Activated CD8-positive, alpha-beta memory T cell treated with anti-CD3 and anti-CD28 coated beads for 24 hours (primary cell): Measurements from ENCODE around the gene CREB5.
"Not testable (repeated sequence)": the region's sequence is repeated elsewhere in the genome, so short reads cannot be mapped to it uniquely, and the experiment has no call there.

ENCODE experiments used
- DNase-seq: peaks from one replicate; pipeline ENCODE4 v3.0.0-alpha.2; 2020

Gene CREB5

GRCh38 chr7:28411876-28412662, at the start of gene CREB5:
Gene CREB5 (plus strand): TSS chr7:28412518. CDS start chr7:28412915, 397 bp downstream.
- DNase-seq, result no peak

DNA sequence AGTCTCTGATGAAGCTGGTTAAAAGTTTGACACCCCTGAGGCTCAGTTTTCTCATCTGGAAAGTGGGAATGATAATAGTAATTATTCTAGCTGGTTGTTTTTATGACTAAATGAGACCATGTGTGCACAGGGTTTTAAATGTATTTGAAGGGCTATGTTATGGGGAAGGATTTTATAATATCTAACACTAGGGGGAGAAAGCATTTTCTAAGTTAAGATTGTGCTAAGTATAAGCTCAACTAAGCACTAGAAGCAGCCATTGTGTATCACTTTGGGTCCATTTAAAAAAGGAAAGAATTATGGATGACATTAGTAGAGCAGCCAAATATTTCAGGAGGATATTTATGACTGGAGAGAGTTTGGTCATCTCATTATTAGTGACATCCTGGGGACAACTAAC, 49.5 kb upstream of the CREB5 start:
- no peak for DNase-seq

- no peak for DNase-seq
Measured at GRCh38 chr7:28364082-28364481, 48.2 kb upstream of the CREB5 start.

GRCh38 chr7:28369523-28369922, 42.8 kb upstream of the CREB5 start:
- no peak for DNase-seq

- no peak for DNase-seq
Measured at GRCh38 chr7:28371846-28372245, 40.5 kb upstream of the CREB5 start.

GRCh38 chr7:28373990-28374389, 38.3 kb upstream of the CREB5 start:
- DNase-seq, result no peak

GRCh38 chr7:28375729-28376128, 36.6 kb upstream of the CREB5 start:
- DNase-seq, result no peak

GRCh38 chr7:28376634-28377033, 35.7 kb upstream of the CREB5 start:
- DNase-seq, result no peak

DNA sequence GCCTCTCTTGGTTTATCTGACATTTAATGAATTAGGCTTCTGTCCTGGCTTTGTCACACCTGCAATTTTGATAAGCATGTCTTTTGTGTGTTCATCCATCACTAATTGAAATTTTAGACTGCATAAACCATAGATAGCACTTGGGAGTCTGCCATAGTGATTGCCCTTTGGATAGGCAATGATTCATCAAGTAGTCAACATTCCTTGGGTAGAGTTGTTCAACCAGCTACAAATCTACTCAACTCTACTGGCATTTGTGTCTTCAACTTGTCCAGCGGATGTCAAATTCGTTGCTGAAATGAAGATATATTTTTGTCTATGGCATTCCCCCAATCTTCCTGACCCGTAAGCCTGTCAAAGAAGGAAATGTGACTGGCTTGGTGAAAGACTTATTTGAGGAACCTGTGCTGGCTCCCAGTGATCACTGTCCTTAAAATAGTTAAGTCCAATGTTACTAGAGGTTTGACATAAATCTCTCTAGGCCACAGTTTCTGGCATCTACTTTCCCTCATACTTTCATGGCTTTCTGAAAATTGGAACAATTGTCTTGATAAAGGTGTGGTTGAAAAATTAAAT, 33.7 kb upstream of the CREB5 start:
- DNase-seq, result no peak

DNA sequence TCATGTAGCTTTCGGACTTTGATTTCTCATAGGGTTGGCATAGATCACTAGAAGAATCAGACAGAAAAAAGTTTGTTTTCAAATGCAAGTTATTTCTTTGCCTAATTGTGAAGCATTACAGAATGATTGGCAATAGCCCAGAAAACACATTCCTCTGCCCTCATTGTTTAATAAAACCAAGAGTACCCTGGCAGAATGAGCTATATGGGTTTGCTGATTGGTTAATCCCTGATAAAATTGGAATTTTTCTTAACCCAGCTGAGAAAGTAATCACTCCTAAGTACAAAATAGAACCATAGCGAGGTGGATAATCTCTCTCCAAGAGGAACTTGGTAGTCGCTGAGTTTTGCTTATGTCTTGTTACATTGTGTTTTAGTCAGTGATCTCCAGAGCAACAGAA, 30.9 kb upstream of the CREB5 start:
- DNase-seq, result no peak

GRCh38 chr7:28382144-28382543, 30.2 kb upstream of the CREB5 start:
- DNase-seq, result no peak

DNA sequence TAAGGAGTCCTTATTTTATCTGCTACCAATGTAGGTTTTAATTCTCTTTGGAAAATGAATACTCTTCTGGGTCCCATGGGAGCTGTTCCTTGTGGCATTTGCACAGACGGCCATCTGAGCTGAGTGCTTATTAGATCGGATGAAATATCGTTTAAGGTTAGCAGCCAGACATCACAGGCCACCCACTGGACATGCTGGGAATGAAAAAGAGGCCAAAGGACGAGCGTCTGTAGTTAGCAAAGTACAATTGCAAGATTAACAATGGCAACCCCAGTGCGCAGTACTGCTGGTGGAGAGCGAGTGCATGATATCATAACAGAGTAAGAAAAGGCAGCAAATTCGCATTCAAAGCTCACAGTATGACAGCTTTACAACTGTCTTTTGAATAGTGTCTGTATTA, 28.3 kb upstream of the CREB5 start:
- no peak for DNase-seq

DNA sequence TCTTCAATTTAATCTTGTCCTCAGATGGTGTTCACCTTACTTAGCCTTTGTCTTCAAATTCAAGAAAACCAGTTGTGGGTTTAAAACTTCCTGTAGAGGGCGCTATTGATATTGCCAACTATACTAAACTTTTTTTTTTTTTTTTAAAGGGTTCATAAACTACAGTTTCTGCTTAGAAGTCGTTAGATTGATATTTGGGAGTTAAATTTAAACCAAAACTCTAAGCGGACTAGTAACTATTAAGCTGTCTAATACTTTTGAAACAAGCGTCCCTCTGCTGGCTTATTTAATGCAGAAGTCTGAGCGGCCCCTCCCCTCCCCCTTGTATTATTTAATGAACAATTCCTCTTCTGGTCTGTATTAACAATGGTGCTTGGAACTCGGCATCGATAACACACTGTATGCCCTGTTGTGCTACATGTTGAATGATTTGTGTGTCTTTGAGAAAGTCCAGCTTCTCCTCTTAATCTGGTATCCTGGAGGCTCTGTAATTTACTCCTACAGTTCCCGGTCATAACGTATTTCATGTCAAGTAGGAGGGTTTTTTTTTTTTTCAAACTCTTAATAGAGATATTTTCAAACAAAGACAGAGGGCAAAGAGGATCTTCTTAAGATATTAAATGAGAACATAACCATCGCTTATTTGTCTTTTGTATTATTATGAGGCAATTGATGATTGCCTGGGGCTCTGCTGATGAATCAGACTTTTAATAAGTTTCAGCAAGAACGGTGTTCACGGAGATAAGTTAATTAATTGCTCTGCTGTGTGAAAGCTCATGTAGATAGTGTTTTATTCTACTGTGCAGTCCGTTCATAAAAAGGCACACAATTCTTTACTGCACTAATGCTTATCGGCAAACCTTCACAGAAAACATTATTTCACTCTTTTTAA, 22.6 kb upstream of the CREB5 start:
- no peak for DNase-seq

DNA sequence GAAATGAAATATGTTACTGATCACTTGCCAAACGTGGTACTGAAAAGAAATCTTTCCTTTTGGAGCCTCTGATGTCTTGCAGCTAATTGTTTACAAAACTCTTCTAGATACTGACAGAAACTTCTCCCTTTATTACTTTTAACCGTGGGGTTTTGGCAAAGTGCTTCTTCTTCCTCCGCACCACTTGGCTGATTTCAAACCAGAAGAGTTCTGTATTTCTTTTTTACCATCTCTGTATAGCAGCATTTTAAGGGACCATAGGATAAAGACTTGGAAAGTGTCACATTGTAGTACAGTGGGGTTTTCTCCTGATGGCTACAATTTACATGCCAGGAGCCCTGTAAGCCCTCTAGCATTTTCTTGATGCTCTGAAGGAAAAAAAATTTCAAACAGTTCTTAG, 21.9 kb upstream of the CREB5 start:
- no peak for DNase-seq

- DNase-seq, result no peak
Measured at GRCh38 chr7:28392289-28392688, 20.0 kb upstream of the CREB5 start.

DNA sequence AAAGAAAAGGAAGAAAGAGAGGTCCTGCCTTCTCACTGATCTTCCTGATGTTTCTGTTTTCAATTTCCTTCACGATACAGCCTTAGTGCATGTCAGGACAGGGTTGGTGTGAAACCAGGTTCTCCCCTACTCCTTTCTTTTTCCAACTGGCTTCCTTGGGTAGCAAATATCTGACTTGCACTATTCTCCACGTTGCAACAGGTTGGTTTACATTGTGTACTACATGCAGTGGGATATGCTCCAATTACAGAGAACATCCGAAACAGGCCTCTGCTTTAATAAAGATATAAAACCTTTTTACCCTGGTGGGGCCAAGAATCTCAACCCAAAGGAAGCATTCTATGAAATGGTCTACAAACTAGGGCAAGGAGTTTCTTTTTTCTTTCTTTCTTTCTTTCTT, 16.9 kb upstream of the CREB5 start:
- DNase-seq, result no peak

DNA sequence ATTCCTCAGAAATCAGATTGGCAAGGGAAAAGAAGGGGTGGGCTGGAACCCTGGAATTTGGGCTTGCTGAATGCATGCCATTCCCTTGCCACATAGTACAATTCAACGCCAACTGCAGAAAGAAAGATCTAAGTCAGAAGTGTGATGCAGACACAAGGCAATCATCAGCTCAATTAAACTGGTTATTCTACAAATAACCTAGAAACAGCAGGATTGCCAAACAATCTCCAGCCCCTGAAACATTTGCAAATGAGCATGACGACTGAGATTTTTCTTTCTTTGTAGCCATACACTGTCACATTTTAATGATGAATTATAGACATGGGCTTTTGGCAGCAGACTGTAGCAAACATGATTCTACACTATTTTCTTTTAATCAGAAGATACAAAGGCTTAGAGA, 16.5 kb upstream of the CREB5 start:
- DNase-seq, result no peak

DNA sequence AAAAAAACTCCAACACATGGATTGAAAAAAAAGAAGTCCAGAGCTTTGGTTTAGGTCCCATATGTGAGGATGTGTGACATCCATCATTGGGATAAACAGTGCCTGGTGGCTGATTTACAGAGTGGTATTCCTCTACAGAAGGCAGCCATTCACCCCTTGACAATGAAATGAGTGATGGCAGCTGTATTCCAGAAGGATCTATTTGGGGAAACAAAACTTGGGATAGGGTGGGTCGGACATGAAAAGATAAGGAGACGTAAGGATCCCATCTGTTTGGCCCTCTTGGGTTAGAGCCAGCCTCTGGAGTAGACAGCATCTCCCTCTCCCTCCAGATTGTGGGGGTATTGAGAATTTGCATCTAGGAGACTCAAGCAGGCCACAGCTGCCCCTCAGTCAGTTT, 15.2 kb upstream of the CREB5 start:
- DNase-seq, result no peak

GRCh38 chr7:28400838-28401360, 11.4 kb upstream of the CREB5 start:
- no peak for DNase-seq

GRCh38 chr7:28401567-28401966, 10.8 kb upstream of the CREB5 start:
- not testable (repeated sequence) for DNase-seq

- DNase-seq, result no peak
Measured at GRCh38 chr7:28405662-28406061, 6.7 kb upstream of the CREB5 start.

DNA sequence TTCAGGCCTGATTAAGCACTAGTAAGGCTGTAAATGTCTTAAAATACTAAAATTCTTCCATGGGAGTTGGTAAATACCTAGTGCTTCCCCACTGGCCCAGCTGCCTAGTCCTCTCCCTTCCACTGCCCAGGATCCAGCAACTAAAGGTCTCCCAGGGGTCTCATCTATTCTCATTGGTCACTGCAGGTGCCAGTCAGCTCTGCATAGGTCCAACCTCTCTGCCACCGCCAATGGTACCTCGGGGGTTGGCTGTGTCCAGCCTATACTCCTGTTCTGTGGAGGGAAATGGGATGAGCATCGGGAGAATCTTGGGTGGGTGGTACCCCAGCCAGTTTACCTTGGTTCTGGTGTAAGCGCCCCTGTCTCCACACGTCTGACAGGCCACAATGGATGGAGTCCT, 6.1 kb upstream of the CREB5 start:
- no peak for DNase-seq

DNA sequence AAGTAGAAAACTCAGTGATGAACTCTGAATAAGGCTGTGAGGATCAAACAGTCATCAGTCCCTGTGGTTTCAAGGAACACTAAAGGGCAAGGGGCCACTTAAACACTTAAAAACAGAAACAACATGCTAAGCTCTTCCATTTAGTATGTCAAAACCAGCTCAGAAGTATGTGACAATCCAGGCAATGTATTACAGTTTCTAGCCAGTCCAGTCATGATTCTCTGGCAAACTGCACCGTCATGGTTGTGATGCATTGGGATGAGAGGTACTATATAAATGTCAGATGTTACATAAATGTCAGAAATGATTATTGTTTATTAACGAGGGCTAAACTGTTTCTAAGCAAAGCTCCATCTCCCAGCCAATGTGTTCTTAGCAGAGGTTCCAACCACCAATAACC, 4.7 kb upstream of the CREB5 start:
- no peak for DNase-seq
